ENCODE data around the gene FBP1.

FBP1 gene

DNA sequence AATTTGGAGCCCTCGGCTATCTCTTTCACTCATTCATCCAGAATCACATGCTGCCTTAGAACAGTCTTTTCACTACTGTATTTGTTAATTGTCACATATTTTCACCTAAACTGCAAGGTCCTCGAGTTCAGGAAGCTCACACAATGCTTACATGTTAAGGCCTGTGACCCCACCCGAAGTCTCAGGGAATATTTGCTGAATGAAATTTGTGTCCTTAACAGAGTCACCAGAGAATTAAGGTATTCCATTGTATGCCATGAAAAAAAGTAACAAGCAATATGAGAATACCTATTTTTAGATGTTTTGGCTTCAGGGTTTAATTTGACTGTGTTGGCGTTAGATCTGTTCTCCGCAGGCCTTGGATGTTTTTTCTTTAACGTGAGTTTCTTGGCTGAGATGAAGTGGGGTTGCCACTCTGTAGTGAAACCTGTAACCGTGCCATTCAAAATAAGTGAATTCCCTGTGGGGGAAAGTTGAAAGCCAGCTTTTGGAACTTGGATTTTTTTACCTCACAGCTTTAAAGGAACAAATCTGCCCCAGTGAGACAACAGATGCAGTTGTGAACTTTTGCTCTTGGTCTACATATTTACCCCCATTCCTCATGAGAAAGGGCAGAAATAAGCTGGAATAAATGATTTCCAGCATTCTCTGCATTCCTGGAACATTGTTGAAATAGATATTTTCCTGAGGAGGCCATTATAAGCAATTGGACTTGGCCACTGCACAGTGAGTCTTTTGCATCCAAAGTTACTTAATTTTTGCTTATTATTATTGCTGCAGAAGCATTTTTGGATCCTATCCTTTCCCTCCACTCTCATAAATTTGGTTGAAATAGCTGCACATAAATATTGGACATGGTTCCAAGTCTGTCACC lies 35.9 kb upstream of the FBP1 start:
- Histone ChIP-seq H3K4me1 (ENCODE audit: control insufficient read depth, insufficient read depth, low read length) (no peaks in the 10 kb centered on the region), H3K27me3 (ENCODE audit: control insufficient read depth, insufficient read depth, low read length, poor library complexity, severe bottlenecking) (no peaks in the 10 kb centered on the region), H3K4me3 (ENCODE audit: insufficient read depth, low read depth, low read length) (no peak overlapping the region), H3K9me3 (ENCODE audit: control insufficient read depth, low read length) (no peaks in the 10 kb centered on the region), H3K36me3 (ENCODE audit: control insufficient read depth, insufficient read depth, low read length) (no peaks in the 10 kb centered on the region), H3K27ac (ENCODE audit: insufficient read depth, low read depth, low read length, poor library complexity, severe bottlenecking) (no peak overlapping the region)
- WGBS, 2 experiments, result 94% methylated on average over 7 of the region's 7 CpGs

DNA sequence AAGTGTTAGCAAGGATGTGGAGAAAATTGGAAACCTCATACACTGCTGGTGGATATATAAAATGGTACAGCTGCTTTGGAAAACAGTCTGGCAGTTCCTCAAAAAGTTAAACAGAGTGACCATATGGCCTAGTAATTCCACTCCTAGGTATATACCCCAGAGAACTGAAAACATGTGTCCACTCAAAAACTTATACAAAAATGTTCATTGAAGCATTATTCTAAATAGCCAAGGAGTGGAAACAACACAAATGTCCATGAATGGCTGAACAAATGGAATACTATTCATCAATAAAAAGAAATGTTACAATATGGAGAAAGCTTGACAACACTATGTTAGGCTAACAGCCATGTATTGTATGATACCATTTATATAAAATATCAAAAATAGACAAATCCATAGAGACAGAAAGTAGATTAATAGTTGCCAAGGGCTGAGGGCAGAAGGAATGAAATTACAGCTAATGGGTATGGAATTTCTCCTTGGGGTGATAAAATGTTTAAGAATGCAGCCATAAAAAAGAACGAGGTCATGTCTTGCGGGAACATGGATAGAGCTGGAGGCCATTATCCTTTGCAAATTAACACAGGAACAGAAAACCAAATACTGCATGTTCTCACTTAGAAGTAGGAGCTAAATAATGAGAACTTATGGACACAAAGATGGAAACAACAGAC lies 33.6 kb upstream of the FBP1 start:
- Histone ChIP-seq H3K27ac (ENCODE audit: insufficient read depth, low read depth, low read length, poor library complexity, severe bottlenecking) (no peak overlapping the region), H3K27me3 (ENCODE audit: control insufficient read depth, insufficient read depth, low read length, poor library complexity, severe bottlenecking) (no peaks in the 10 kb centered on the region), H3K4me3 (ENCODE audit: insufficient read depth, low read depth, low read length) (no peak overlapping the region), H3K4me1 (ENCODE audit: control insufficient read depth, insufficient read depth, low read length) (no peaks in the 10 kb centered on the region), H3K9me3 (ENCODE audit: control insufficient read depth, low read length) (no peaks in the 10 kb centered on the region), H3K36me3 (ENCODE audit: control insufficient read depth, insufficient read depth, low read length) (no peaks in the 10 kb centered on the region)
- 96 to 100% methylated on average over 2 of the region's 2 CpGs for WGBS, 2 experiments

DNA sequence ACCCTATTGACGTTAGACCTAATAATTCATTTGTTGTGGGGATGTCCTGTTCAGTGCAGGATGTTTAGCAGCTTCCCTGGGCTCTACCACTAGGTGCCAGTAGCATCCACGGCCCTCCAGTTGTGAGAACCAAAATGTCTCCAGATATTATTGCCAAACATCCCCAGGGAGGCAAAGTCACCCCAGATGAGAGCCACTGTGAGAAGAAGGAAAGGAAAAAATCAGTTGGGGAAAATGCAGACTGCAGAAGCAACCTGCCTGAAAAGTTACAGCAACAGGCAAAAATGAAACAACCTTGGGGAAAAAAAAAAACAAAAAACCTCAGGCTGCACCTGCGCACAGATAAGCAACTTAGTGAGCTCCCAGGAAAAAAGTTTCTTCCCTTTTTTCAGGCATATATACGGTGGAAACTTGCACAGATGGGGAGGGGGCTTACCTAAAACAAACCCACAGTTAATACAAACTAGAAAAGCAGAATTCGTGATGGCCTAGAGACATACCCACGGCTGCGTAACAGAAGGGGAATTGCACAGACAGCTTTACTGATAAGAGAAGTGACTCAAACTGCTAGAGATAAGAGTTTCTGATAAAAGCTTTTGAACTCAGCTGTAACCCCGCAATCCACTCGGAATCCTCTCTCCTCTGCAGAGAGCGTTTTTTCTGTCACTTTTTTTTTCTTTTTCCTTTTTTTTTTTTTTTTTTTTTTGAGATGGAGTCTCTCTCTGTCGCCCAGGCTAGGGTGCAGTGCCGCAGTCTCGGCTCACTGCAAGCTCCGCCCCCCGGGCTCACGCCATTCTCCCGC lies 29.8 kb upstream of the FBP1 start:
- H3K27me3 ChIP-seq (ENCODE audit: control insufficient read depth, insufficient read depth, low read length, poor library complexity, severe bottlenecking), result no peaks in the 10 kb centered on the region
- H3K9me3 ChIP-seq (ENCODE audit: control insufficient read depth, low read length), result no peaks in the 10 kb centered on the region
- no peak overlapping the region for H3K4me3 ChIP-seq (ENCODE audit: insufficient read depth, low read depth, low read length)
- no peaks in the 10 kb centered on the region for H3K4me1 ChIP-seq (ENCODE audit: control insufficient read depth, insufficient read depth, low read length)
- no peak overlapping the region for H3K27ac ChIP-seq (ENCODE audit: insufficient read depth, low read depth, low read length, poor library complexity, severe bottlenecking)
- no peaks in the 10 kb centered on the region for H3K36me3 ChIP-seq (ENCODE audit: control insufficient read depth, insufficient read depth, low read length)
- WGBS, 2 experiments, result 82 to 87% methylated on average over 15 to 17 of the region's 17 CpGs

DNA sequence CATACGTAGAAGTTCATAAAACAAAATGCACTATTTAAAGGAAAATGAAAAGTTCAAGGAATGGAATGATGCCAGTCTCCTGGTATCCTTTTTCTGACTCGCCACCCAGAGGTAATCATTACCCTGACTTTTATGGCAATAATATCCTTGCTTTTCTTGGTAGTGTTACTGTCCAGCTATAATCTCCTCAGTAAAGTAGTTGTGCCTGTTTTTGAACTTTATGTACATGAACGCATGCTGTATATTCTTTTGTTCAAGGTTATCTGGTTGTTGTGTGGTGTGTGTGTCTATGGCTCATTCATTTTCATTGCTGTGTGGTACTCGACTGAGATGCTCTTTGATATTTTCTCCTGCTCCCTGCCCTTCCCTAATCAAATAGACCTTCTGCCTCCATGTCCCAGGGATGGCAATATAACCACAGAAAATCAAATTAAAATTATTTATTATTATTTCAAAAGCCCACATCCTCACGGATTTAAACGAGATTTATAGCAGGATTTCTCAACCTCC lies 29.2 kb upstream of the FBP1 start:
- 64 to 76% methylated on average over 5 to 6 of the region's 6 CpGs for WGBS, 2 experiments
- no peaks in the 10 kb centered on the region for H3K9me3 ChIP-seq (ENCODE audit: control insufficient read depth, low read length)

DNA sequence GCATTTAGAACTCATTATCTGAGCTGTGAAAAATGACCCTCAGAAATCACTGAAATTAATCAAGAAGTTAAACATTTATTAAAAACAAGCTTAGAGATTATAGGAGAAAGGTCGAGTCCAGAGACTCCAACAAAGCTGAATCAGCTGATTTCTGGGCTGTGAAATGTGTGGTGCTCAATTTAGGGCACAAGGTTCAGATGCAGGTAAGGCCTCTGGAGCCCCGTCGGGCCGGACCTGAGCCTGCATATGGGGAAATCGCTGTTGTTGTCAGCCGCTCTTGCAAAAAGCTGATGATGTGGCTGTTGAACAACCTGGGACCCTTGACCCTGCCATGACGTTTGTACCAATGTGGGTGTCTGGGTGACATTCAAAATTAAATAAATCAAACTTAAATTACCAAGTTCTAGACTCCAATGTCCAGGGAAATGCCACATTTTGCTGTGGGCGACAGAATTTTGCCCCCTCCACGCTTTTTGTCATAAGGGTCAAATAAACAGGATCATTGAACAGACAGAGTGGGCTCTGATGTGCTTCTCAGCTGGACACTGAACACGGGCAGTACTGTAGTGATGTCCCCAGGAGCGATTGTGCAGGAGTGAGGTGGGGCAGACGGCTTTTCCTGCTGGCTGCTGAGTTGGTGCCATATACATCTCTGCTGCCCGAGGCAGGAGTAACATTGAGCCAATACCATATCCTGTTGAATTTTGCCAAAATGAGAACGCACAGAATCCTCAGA lies 27.2 kb upstream of the FBP1 start:
- H3K27ac ChIP-seq (ENCODE audit: insufficient read depth, low read depth, low read length, poor library complexity, severe bottlenecking), result no peak overlapping the region
- 93 to 94% methylated on average over 14 of the region's 14 CpGs for WGBS, 2 experiments

More for the DNA sequence above, 29.2 kb upstream of the FBP1 start:
- Histone ChIP-seq H3K4me1 (ENCODE audit: control insufficient read depth, insufficient read depth, low read length) (no peaks in the 10 kb centered on the region), H3K4me3 (ENCODE audit: insufficient read depth, low read depth, low read length) (no peak overlapping the region), H3K36me3 (ENCODE audit: control insufficient read depth, insufficient read depth, low read length) (no peaks in the 10 kb centered on the region), H3K27me3 (ENCODE audit: control insufficient read depth, insufficient read depth, low read length, poor library complexity, severe bottlenecking) (no peaks in the 10 kb centered on the region), H3K27ac (ENCODE audit: insufficient read depth, low read depth, low read length, poor library complexity, severe bottlenecking) (no peak overlapping the region)

DNA sequence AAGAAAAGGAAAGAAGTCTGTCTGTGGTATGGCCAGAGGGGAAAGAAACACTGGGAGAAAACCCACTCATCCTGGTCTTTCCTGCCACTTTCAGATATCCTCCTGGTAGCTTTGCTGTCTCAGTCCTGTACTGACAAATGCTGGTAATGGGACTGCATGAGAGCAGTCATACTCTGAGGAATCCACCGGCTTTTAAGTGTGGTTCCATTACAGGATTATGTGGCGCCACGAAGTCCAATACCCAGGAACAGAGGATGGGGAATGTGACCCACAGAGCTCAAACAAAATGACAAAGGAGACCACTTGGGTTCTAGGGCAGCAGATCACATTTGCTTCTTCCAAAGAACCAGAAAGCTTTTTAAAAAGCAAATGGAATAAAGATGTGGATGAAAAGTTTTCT lies 26.3 kb upstream of the FBP1 start:
- Histone ChIP-seq H3K4me3 (ENCODE audit: insufficient read depth, low read depth, low read length) (no peak overlapping the region), H3K27me3 (ENCODE audit: control insufficient read depth, insufficient read depth, low read length, poor library complexity, severe bottlenecking) (no peaks in the 10 kb centered on the region), H3K36me3 (ENCODE audit: control insufficient read depth, insufficient read depth, low read length) (no peaks in the 10 kb centered on the region), H3K9me3 (ENCODE audit: control insufficient read depth, low read length) (no peaks in the 10 kb centered on the region), H3K4me1 (ENCODE audit: control insufficient read depth, insufficient read depth, low read length) (no peaks in the 10 kb centered on the region), H3K27ac (ENCODE audit: insufficient read depth, low read depth, low read length, poor library complexity, severe bottlenecking) (no peak overlapping the region)
- 85 to 86% methylated on average over 3 of the region's 3 CpGs for WGBS, 2 experiments

More for the DNA sequence above, 27.2 kb upstream of the FBP1 start:
- no peaks in the 10 kb centered on the region for H3K27me3 ChIP-seq (ENCODE audit: control insufficient read depth, insufficient read depth, low read length, poor library complexity, severe bottlenecking)
- no peak overlapping the region for H3K4me3 ChIP-seq (ENCODE audit: insufficient read depth, low read depth, low read length)
- H3K9me3 ChIP-seq (ENCODE audit: control insufficient read depth, low read length), result no peaks in the 10 kb centered on the region
- H3K4me1 ChIP-seq (ENCODE audit: control insufficient read depth, insufficient read depth, low read length), result no peaks in the 10 kb centered on the region
- no peaks in the 10 kb centered on the region for H3K36me3 ChIP-seq (ENCODE audit: control insufficient read depth, insufficient read depth, low read length)

DNA sequence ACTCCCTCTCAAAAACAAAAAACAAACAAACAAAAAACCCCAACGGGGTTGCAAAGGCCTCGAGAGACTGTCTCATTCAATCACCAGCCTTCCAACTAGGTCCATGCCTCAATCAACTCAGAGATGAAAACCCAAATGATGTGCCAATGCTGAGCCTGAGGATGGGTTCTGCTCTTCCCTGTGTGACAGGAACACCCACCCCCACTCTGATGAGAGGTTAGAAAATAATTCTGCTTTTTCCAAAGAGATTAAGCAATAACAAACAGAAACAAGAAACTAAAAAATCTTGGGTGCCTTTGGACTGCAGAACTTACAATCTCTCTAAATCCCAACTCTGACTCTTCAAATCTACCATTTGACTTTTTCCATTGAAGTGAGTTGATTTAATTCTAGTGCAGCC lies 25.5 kb upstream of the FBP1 start:
- 80 to 86% methylated on average over 2 of the region's 2 CpGs for WGBS, 2 experiments
- Histone ChIP-seq H3K27me3 (ENCODE audit: control insufficient read depth, insufficient read depth, low read length, poor library complexity, severe bottlenecking) (no peaks in the 10 kb centered on the region), H3K9me3 (ENCODE audit: control insufficient read depth, low read length) (no peaks in the 10 kb centered on the region), H3K27ac (ENCODE audit: insufficient read depth, low read depth, low read length, poor library complexity, severe bottlenecking) (no peak overlapping the region), H3K4me1 (ENCODE audit: control insufficient read depth, insufficient read depth, low read length) (no peaks in the 10 kb centered on the region), H3K4me3 (ENCODE audit: insufficient read depth, low read depth, low read length) (no peak overlapping the region), H3K36me3 (ENCODE audit: control insufficient read depth, insufficient read depth, low read length) (no peaks in the 10 kb centered on the region)

DNA sequence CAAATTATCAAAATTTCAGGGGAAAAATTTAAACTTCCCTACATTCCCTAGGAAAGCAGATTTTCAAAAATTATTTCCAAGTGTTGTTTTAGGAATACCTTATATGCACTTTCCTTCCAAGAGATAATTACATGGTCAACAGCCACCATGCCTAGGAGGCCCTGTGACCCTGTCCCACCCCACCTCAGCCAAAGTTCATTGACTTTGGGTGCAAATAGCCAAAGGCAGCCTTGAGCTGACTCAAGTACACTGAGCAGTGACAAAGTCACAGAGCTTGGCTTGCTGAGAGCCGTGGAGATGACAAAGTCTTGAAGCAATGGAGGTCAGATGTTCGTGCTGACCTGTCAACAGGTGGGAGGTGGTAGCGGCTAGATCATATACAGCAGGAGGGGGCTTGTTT lies 24.3 kb upstream of the FBP1 start:
- no peak overlapping the region for H3K27ac ChIP-seq (ENCODE audit: insufficient read depth, low read depth, low read length, poor library complexity, severe bottlenecking)
- H3K4me3 ChIP-seq (ENCODE audit: insufficient read depth, low read depth, low read length), result no peak overlapping the region
- H3K9me3 ChIP-seq (ENCODE audit: control insufficient read depth, low read length), result no peaks in the 10 kb centered on the region
- 97 to 98% methylated on average over 3 of the region's 3 CpGs for WGBS, 2 experiments
- no peaks in the 10 kb centered on the region for H3K36me3 ChIP-seq (ENCODE audit: control insufficient read depth, insufficient read depth, low read length)
- no peaks in the 10 kb centered on the region for H3K4me1 ChIP-seq (ENCODE audit: control insufficient read depth, insufficient read depth, low read length)
- no peaks in the 10 kb centered on the region for H3K27me3 ChIP-seq (ENCODE audit: control insufficient read depth, insufficient read depth, low read length, poor library complexity, severe bottlenecking)

DNA sequence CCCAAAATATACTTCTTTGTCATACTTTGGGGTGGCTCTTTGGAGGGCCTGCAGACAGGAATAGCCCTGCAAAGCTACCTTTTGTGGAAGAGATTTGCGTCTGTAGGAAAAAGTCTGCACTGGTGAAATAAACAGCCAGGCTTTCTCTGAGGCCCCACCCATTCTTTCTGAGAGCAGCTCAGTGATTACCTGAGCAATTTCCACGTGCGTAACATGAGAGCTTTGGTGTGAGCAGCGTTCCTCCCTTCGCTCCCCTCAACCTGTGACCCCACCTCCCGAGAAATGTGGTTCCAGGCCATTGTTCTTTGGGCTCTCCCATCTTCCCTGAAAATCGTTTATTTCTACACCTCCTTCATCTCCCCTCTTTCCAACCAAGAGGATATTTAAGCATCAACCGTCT lies 23.8 kb upstream of the FBP1 start:
- Histone ChIP-seq H3K36me3 (ENCODE audit: control insufficient read depth, insufficient read depth, low read length) (no peaks in the 10 kb centered on the region), H3K9me3 (ENCODE audit: control insufficient read depth, low read length) (no peaks in the 10 kb centered on the region), H3K27me3 (ENCODE audit: control insufficient read depth, insufficient read depth, low read length, poor library complexity, severe bottlenecking) (no peaks in the 10 kb centered on the region), H3K4me1 (ENCODE audit: control insufficient read depth, insufficient read depth, low read length) (no peaks in the 10 kb centered on the region), H3K4me3 (ENCODE audit: insufficient read depth, low read depth, low read length) (no peak overlapping the region), H3K27ac (ENCODE audit: insufficient read depth, low read depth, low read length, poor library complexity, severe bottlenecking) (no peak overlapping the region)
- 82 to 84% methylated on average over 8 of the region's 8 CpGs for WGBS, 2 experiments

Measured in ectodermal cell (in vitro differentiated cells).